Chondrocyte (in vitro differentiated cells): ENCODE results near the gene PGR. TPM values are rescaled to one million over a fixed set of nuclear protein-coding genes. Genes with fewer than 3 reads are reported as not detected.

Experiments used
- DNase-seq: peaks from one replicate; pipeline ENCODE4 v3.0.0; 2021; ENCODE audit warnings: mixed read lengths, low spot score
- H3K27ac Mint-ChIP-seq: one replicate; pipeline ENCODE4 v1.8.0; 2021; ENCODE audit warnings: mild to moderate bottlenecking, moderate library complexity, mixed read lengths; ENCODE audit not compliant: unreplicated experiment
- H3K27me3 Mint-ChIP-seq: 2 replicates; pipeline ENCODE4 v1.8.0; 2021; ENCODE audit warnings: low read depth, mixed read lengths
- H3K36me3 Mint-ChIP-seq: 2 replicates; pipeline ENCODE4 v1.8.0; 2021; ENCODE audit warnings: low read depth, mixed read lengths
- H3K4me1 Mint-ChIP-seq: 2 replicates; pipeline ENCODE4 v1.8.0; 2021; ENCODE audit warnings: low read depth, mild to moderate bottlenecking, mixed read lengths
- H3K4me3 Mint-ChIP-seq: one replicate; pipeline ENCODE4 v1.8.0; 2021; ENCODE audit warnings: mild to moderate bottlenecking, moderate library complexity, mixed read lengths; ENCODE audit not compliant: unreplicated experiment
- H3K9me3 Mint-ChIP-seq: 2 replicates; pipeline ENCODE4 v1.8.0; 2021; ENCODE audit warnings: low read depth, mixed read lengths
- CTCF ChIP-seq: fragments of 200-600 bp; sonication (generic); IDR thresholded peaks from 2 replicates; pipeline ENCODE4 v1.5.0; 2021; ENCODE audit warnings: antibody characterized with exemption, mild to moderate bottlenecking, moderate library complexity
- total RNA-seq: library from RNA; stranded (reverse); gene quantifications from 3 replicates; pipeline ENCODE4 v1.2.1, GENCODE V29; 2021

PGR gene
- total RNA-seq, 1 donor from 2014 or later = not detected

- Mint-ChIP-seq H3K9me3 (no peaks in the 10 kb centered on the region), H3K36me3 (peaks cover 2% of the 10 kb centered on the region), H3K27ac (no peak overlapping the region), H3K27me3 (no peaks in the 10 kb centered on the region), H3K4me3 (no peak overlapping the region), H3K4me1 (no peaks in the 10 kb centered on the region)
- DNase-seq = no peak
- no peak for TF ChIP-seq CTCF
Measured at GRCh38 chr11:100990931-100991330, 138.7 kb downstream of the PGR start.

GRCh38 chr11:100984668-100985067 lies 144.9 kb downstream of the PGR start:
- H3K36me3 Mint-ChIP-seq = peaks cover 8% of the 10 kb centered on the region
- no peaks in the 10 kb centered on the region for H3K27me3 Mint-ChIP-seq
- no peaks in the 10 kb centered on the region for H3K4me1 Mint-ChIP-seq
- TF ChIP-seq CTCF = no peak
- H3K9me3 Mint-ChIP-seq = no peaks in the 10 kb centered on the region
- no peak for DNase-seq
- H3K27ac Mint-ChIP-seq = no peak overlapping the region
- H3K4me3 Mint-ChIP-seq = no peak overlapping the region

GRCh38 chr11:100981196-100981824 lies 148.3 kb downstream of the PGR start:
- no peak for TF ChIP-seq CTCF
- Mint-ChIP-seq H3K27me3 (no peaks in the 10 kb centered on the region), H3K36me3 (peaks cover 16% of the 10 kb centered on the region), H3K27ac (no peak overlapping the region), H3K4me1 (no peaks in the 10 kb centered on the region), H3K9me3 (no peaks in the 10 kb centered on the region), H3K4me3 (no peak overlapping the region)
- DNase-seq = no peak

- peak; percentile 73 for TF ChIP-seq CTCF
- DNase-seq = no peak
Measured at GRCh38 chr11:100980156-100980555, 149.5 kb downstream of the PGR start.

More at GRCh38 chr11:100980156-100980555, 149.5 kb downstream of the PGR start:
- Mint-ChIP-seq H3K9me3 (no peaks in the 10 kb centered on the region), H3K27me3 (no peaks in the 10 kb centered on the region), H3K36me3 (peaks cover 17% of the 10 kb centered on the region), H3K4me3 (no peak overlapping the region), H3K27ac (no peak overlapping the region), H3K4me1 (no peaks in the 10 kb centered on the region)
